ENCODE results near the gene PRKG1. TPM values are rescaled to one million over a fixed set of nuclear protein-coding genes. Genes with fewer than 3 reads are reported as not detected.

The PRKG1 gene
- total RNA-seq, 1 experiment from 2014 or later, result 10.4 TPM

- Histone ChIP-seq H3T11ph (ENCODE audit: low read length) (no peak overlapping the region), H2BK5ac (ENCODE audit: insufficient read length, low read length) (no peak overlapping the region), H3K79me1 (ENCODE audit: insufficient read depth, low read depth, low read length, poor library complexity, severe bottlenecking) (no peaks in the 10 kb centered on the region), H3K23me2 (ENCODE audit: insufficient read length, low read depth, low read length, poor library complexity, severe bottlenecking) (no peaks in the 10 kb centered on the region), H3K9ac (ENCODE audit: extremely low read depth, insufficient read length, low read length) (no peak overlapping the region), H4K91ac (ENCODE audit: insufficient read length, low read depth, low read length) (no peak overlapping the region), H4K20me1 (ENCODE audit: control insufficient read depth, insufficient read depth, insufficient read length) (no peaks in the 10 kb centered on the region), H2BK15ac (ENCODE audit: low read depth, low read length) (no peak overlapping the region), H3K56ac (ENCODE audit: insufficient read length, low read depth, low read length) (no peak overlapping the region), H2BK120ac (ENCODE audit: low read depth, low read length, poor library complexity, severe bottlenecking) (no peak overlapping the region), H3K4me2 (ENCODE audit: insufficient read depth, insufficient read length, low read length) (no peak overlapping the region), H3K27ac (ENCODE audit: insufficient read length, low read depth, low read length) (no peak overlapping the region), H2AK5ac (ENCODE audit: insufficient read length, low read length) (no peak overlapping the region), H4K5ac (ENCODE audit: insufficient read length, low read depth, low read length) (no peak overlapping the region), H3K14ac (ENCODE audit: insufficient read depth, low read length) (no peak overlapping the region), H3K9me3 (ENCODE audit: control insufficient read depth, low read depth, low read length) (no peaks in the 10 kb centered on the region), H4K8ac (replicated peaks; ENCODE audit: insufficient read length, low read depth, low read length) (no peak overlapping the region), H3K23ac (ENCODE audit: insufficient read length, low read depth, low read length) (no peak overlapping the region), H3K4ac (ENCODE audit: low read depth, low read length) (no peak overlapping the region), H3K18ac (ENCODE audit: insufficient read length, low read depth, low read length) (no peak overlapping the region), H2BK12ac (ENCODE audit: insufficient read length, low read depth, low read length) (no peak overlapping the region), H3K27me3 (ENCODE audit: insufficient read depth, low read length) (no peaks in the 10 kb centered on the region), H2BK20ac (ENCODE audit: low read depth, low read length, poor library complexity, severe bottlenecking) (no peak overlapping the region), H3K79me2 (ENCODE audit: insufficient read depth, low read length) (no peaks in the 10 kb centered on the region), H2AFZ (ENCODE audit: low read length) (no peak overlapping the region), H3K4me1 (ENCODE audit: insufficient read depth, low read length) (no peaks in the 10 kb centered on the region)
- Mint-ChIP-seq H3K4me1 (0 out of 4 replicates have a peak, but pooled peaks cover 0 to 4% of the 10 kb centered on the region in 2 experiments), H3K27ac (no peak overlapping the region), H3K27me3 (ENCODE audit: low read depth) (no peaks in the 10 kb centered on the region), H3K36me3 (ENCODE audit: insufficient read depth in 1 of 3, low read depth in 3 of 3) (peaks cover under 1 to 2% (median 2%) of the 10 kb centered on the region in 3 experiments; a peak in 2 of 7 replicates), H3K9me3 (peaks cover 0 to 2% of the 10 kb centered on the region in 2 experiments; a peak in 1 of 5 replicates), H3K4me3 (no peak overlapping the region)
- no CpG with 5 or more reads among the region's 4 CpGs for WGBS (ENCODE audit: extremely low coverage, insufficient read length, low lambda C conversion rate)
- no peak for DNase-seq
- TF ChIP-seq CTCF (conservative IDR thresholded peaks at IDR 0.05), result no peak
Measured at GRCh38 chr10:52083422-52083821, 1009.1 kb downstream of the PRKG1 start.

All from H9 (cell line).